Subcutaneous adipose tissue (tissue), 4 donors: Measurements from ENCODE around the gene FHOD3. TPM values are rescaled to one million over a fixed set of nuclear protein-coding genes. Genes with fewer than 3 reads are reported as not detected.

ENCODE experiments used
- CTCF ChIP-seq: fragments of 450-650 bp; IDR thresholded peaks from one replicate; pipeline ENCODE4 v1.5.1; 2016; ENCODE audit warnings: low read depth, mild to moderate bottlenecking, control low read depth, antibody characterized with exemption, moderate library complexity
- total RNA-seq, 4 donors: library from RNA; depleted of rRNA; stranded (reverse); fragments of >200 nt; gene quantifications; one replicate each; pipeline ENCODE4 v1.1.0, GENCODE V29; 2016

The FHOD3 gene
- total RNA-seq, 4 donors from 2014 or later: 1.5 to 5.4 (median 3.3) TPM

GRCh38 chr18:36593641-36594040 is 296.1 kb downstream of the FHOD3 start:
- TF ChIP-seq CTCF: no peak

GRCh38 chr18:36594621-36595020 is 297.1 kb downstream of the FHOD3 start:
- no peak for TF ChIP-seq CTCF

- TF ChIP-seq CTCF: no peak
Measured at GRCh38 chr18:36595046-36595817, 297.7 kb downstream of the FHOD3 start.

GRCh38 chr18:36595818-36596215 is 298.3 kb downstream of the FHOD3 start:
- no peak for TF ChIP-seq CTCF

- TF ChIP-seq CTCF: no peak
Measured at GRCh38 chr18:36597636-36598035, 300.1 kb downstream of the FHOD3 start.

- TF ChIP-seq CTCF: no peak
Measured at GRCh38 chr18:36600548-36600947, 303.0 kb downstream of the FHOD3 start.

GRCh38 chr18:36601316-36601715 is 303.8 kb downstream of the FHOD3 start:
- no peak for TF ChIP-seq CTCF
